SK-N-SH (cell line): ENCODE results near the gene IGF2BP2.

ENCODE experiments used
- ELF1 ChIP-seq: IDR thresholded peaks from 2 replicates; pipeline ENCODE4 v1.4.0; 2012
- EP300 ChIP-seq, 2 experiments: IDR thresholded peaks; 2 replicates each; pipeline versions ENCODE4 v1.4.0 to v1.6.1; 2012; ENCODE audit warnings: borderline replicate concordance in 1 of 2, low read depth in 1 of 2, low read length in 1 of 2
- EZH2phosphoT487 ChIP-seq: fragments of 200-600 bp; sonication (generic); IDR thresholded peaks from 2 replicates; pipeline ENCODE4 v1.6.1; 2017; ENCODE audit warnings: low read depth, mixed run types, mild to moderate bottlenecking, antibody characterized with exemption, moderate library complexity, borderline replicate concordance
- GABPA ChIP-seq: IDR thresholded peaks from 2 replicates; pipeline ENCODE4 v1.4.0; 2012; ENCODE audit warnings: low read depth, mild to moderate bottlenecking
- MXI1 ChIP-seq: IDR thresholded peaks from 2 replicates; pipeline ENCODE4 v1.6.1; 2012; ENCODE audit warnings: mild to moderate bottlenecking, low read depth, low read length, improper control_type of control experiment
- NFIC ChIP-seq: IDR thresholded peaks from 2 replicates; pipeline ENCODE4 v1.4.0; 2012; ENCODE audit warnings: borderline replicate concordance
- NRF1 ChIP-seq: IDR thresholded peaks from 2 replicates; pipeline ENCODE4 v1.6.1; 2012; ENCODE audit warnings: low read depth, mild to moderate bottlenecking, low read length
- POLR2AphosphoS5 ChIP-seq: IDR thresholded peaks from 2 replicates; pipeline ENCODE4 v1.6.1; 2012; ENCODE audit warnings: low read depth, low read length
- RAD21 ChIP-seq: IDR thresholded peaks from 2 replicates; pipeline ENCODE4 v1.6.1; 2012; ENCODE audit warnings: mild to moderate bottlenecking, low read length
- RFX5 ChIP-seq: IDR thresholded peaks from 2 replicates; pipeline ENCODE4 v1.6.1; 2012; ENCODE audit warnings: mild to moderate bottlenecking, improper control_type of control experiment, low read length
- TF ChIP-seq, protein P1 (sequence below): fragments of 200-600 bp; sonication (generic); IDR thresholded peaks from 2 replicates; pipeline ENCODE4 v1.6.1; 2017; ENCODE audit warnings: antibody characterized with exemption, mild to moderate bottlenecking, moderate library complexity
- TF ChIP-seq, protein P2 (sequence below): IDR thresholded peaks from 2 replicates; pipeline ENCODE4 v1.6.1; 2012; ENCODE audit warnings: mild to moderate bottlenecking, low read depth, low read length, moderate library complexity
- TF ChIP-seq, protein P3 (sequence below): IDR thresholded peaks from 2 replicates; pipeline ENCODE4 v1.4.0; 2012; ENCODE audit warnings: low read depth, borderline replicate concordance

DNA sequence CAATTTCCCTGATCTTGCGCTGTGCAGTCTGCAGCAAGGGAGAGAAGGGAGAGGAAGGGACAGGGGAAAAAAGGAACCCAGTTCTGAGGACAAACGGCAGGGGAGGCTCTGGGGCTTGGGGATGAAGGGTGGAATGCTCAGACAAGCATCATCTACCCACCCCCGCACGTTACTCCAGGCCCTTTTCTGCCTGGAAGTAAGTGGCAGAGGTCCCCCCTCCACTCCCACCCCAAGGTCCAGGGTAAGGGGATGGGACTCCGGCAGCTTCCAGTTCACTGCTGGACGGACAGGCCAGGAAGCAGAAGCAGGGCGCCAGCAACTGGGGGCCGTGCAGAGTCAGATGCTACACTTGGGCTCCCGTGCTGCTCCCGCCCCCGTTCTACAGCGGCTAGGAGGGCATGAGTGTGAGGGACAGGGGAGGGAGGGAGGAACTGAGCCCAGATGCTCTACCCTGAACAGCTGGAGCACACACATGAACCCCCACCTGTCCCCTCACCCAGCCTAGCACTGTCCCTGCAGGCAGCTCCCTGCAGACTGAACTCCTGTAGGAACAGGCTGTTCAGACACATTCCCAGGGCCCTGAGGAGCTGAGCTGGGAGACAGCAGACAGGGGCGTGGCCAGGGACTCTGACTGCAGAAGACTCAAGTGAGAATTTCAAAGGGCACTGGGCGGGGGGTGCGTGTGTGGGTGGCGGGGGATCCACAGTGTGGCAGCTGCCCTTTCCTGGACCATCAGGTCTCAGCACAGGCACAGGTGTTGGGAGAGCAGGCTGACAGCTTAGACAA lies 179.1 kb downstream of the IGF2BP2 start:
- TF ChIP-seq, protein P1, sequence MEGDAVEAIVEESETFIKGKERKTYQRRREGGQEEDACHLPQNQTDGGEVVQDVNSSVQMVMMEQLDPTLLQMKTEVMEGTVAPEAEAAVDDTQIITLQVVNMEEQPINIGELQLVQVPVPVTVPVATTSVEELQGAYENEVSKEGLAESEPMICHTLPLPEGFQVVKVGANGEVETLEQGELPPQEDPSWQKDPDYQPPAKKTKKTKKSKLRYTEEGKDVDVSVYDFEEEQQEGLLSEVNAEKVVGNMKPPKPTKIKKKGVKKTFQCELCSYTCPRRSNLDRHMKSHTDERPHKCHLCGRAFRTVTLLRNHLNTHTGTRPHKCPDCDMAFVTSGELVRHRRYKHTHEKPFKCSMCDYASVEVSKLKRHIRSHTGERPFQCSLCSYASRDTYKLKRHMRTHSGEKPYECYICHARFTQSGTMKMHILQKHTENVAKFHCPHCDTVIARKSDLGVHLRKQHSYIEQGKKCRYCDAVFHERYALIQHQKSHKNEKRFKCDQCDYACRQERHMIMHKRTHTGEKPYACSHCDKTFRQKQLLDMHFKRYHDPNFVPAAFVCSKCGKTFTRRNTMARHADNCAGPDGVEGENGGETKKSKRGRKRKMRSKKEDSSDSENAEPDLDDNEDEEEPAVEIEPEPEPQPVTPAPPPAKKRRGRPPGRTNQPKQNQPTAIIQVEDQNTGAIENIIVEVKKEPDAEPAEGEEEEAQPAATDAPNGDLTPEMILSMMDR, result no peak
- no peak for TF ChIP-seq EP300 (IDR thresholded peaks at IDR 0.05; ENCODE audit: borderline replicate concordance in 1 of 2, low read depth in 1 of 2, low read length in 1 of 2)
- no peak for TF ChIP-seq POLR2AphosphoS5
- TF ChIP-seq RFX5, result no peak
- TF ChIP-seq, protein P2, sequence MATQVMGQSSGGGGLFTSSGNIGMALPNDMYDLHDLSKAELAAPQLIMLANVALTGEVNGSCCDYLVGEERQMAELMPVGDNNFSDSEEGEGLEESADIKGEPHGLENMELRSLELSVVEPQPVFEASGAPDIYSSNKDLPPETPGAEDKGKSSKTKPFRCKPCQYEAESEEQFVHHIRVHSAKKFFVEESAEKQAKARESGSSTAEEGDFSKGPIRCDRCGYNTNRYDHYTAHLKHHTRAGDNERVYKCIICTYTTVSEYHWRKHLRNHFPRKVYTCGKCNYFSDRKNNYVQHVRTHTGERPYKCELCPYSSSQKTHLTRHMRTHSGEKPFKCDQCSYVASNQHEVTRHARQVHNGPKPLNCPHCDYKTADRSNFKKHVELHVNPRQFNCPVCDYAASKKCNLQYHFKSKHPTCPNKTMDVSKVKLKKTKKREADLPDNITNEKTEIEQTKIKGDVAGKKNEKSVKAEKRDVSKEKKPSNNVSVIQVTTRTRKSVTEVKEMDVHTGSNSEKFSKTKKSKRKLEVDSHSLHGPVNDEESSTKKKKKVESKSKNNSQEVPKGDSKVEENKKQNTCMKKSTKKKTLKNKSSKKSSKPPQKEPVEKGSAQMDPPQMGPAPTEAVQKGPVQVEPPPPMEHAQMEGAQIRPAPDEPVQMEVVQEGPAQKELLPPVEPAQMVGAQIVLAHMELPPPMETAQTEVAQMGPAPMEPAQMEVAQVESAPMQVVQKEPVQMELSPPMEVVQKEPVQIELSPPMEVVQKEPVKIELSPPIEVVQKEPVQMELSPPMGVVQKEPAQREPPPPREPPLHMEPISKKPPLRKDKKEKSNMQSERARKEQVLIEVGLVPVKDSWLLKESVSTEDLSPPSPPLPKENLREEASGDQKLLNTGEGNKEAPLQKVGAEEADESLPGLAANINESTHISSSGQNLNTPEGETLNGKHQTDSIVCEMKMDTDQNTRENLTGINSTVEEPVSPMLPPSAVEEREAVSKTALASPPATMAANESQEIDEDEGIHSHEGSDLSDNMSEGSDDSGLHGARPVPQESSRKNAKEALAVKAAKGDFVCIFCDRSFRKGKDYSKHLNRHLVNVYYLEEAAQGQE, result no peak
- TF ChIP-seq MXI1, result no peak
- TF ChIP-seq NFIC, result no peak
- no peak for TF ChIP-seq EZH2phosphoT487
- TF ChIP-seq RAD21, result no peak
- no peak for TF ChIP-seq GABPA
- TF ChIP-seq, protein P3, sequence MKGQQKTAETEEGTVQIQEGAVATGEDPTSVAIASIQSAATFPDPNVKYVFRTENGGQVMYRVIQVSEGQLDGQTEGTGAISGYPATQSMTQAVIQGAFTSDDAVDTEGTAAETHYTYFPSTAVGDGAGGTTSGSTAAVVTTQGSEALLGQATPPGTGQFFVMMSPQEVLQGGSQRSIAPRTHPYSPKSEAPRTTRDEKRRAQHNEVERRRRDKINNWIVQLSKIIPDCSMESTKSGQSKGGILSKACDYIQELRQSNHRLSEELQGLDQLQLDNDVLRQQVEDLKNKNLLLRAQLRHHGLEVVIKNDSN, result no peak
- no peak for TF ChIP-seq NRF1
- no peak for TF ChIP-seq ELF1
